Stimulated activated CD8-positive, alpha-beta memory T cell treated with anti-CD3 and anti-CD28 coated beads, Interleukin-7, amount 100 ng/mL, for 1 hour (primary cell): Measurements from ENCODE around the gene GPR21.

Source experiments
- DNase-seq, 2 donors: peaks; one replicate each; pipeline ENCODE4 v3.0.0-alpha.2; 2020; ENCODE audit warnings: low read depth in 2 of 2

Gene GPR21, protein sequence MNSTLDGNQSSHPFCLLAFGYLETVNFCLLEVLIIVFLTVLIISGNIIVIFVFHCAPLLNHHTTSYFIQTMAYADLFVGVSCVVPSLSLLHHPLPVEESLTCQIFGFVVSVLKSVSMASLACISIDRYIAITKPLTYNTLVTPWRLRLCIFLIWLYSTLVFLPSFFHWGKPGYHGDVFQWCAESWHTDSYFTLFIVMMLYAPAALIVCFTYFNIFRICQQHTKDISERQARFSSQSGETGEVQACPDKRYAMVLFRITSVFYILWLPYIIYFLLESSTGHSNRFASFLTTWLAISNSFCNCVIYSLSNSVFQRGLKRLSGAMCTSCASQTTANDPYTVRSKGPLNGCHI

DNA sequence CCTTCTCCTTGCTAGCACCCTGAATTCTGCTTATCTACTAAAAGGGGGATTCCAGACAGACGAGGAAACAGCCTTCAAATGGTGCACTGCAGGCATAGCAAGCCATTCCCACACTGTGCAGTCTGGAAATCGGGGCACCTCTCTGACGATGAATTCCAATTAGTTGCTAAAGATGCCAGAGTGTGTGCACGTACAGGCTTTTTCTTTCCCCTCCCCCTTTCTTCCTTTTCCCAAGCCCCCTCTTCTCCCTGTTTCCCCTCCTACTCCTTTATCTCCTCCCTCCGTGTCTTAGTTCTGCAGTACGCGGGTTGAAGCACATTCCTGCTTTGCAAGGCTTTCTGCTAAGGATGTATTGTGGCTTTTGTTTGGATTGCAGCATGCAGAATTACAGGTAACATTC lies at the start of gene GPR21:
Gene GPR21 (plus strand): TSS at position 316 of the 400 bp plus-strand sequence. CDS start 900 bp downstream, outside the sequence.
- DNase-seq = no peak

DNA sequence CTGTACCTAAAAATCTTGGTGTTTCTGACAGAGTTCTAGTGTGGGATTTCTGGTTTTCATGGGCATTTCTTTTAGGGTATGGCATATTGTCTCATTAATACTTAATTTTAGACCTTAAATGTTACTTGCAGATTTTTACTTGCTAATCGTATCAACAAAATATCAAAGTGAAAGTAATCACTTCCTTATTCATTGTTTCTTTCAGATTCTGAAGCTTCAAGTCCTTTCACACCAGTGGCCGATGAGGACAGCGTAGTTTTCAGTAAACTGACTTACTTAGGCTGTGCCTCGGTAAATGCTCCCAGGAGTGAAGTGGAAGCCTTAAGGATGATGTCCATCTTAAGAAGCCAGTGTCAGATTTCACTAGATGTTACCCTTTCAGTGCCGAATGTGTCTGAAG lies 47.5 kb upstream of the GPR21 start:
- no peak for DNase-seq

DNA sequence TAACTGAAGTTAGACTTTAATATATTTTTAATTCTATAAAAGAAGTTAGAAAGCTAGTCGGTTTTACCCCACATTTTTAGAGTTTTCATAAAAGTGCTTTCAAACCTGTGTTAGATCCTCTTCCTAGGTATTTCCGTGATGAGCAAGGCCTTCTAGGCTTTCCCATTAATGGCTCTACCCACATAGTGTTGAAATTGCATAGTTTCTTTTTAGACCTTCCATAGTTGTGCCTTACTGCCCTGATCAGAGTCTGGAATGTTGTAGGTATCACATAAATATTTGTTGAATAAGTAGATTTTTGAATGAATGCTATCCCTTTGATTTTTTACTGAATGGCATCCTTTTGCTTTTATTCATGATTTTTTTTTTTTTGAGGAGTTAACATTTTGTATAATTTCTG lies 45.3 kb upstream of the GPR21 start:
- no peak for DNase-seq

DNA sequence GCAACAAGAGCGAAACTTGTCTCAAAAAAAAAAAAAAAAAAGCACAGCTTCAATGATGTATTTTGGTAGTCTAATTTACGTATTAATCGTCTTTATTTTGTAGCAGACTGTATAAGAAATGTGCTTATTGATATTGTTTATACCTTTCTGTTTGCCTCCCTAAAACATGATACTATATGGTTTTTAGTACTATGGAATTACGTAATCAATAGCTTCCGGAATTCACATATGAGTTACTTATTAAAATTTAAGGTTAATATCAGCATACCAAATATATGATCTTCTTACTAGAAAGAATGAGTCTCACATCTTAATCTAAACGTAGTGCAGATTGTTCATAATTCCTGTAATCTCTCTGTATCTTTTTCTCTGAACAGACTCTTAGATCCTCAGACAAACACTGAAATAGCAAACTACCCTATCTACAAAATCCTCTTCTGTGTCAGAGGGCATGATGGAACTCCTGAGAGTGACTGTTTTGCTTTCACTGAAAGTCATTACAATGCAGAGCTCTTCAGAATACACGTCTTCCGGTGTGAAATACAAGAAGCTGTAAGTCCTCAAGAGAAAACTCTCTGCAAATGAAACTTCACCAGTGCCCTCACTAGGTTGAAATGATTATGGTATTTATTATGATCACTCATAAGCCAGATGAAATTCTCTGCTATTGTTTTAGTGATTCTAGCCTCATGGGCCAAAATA lies 44.4 kb upstream of the GPR21 start:
- no peak for DNase-seq

DNA sequence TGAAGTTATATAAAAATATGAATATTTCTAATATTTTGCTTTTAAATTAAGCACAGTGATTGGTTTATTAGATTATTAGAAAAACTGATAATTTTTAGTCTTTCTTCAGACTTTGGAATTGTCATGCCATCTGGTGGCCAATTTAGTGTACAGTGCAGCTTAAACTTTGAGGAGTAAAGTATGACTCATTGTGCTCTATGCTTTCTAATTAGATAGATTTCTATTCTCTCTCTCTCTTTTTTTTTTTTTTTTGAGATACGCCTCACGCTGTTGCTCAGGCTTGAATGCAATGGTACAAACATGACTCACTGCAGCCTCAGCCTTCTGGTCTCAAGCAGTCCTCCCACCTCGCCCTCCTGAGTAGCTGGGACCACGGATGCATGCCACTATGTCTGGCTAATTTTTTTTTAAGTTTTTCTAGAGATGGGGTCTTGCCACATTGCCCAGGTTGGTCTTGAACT lies 42.1 kb upstream of the GPR21 start:
- DNase-seq = no peak

DNA sequence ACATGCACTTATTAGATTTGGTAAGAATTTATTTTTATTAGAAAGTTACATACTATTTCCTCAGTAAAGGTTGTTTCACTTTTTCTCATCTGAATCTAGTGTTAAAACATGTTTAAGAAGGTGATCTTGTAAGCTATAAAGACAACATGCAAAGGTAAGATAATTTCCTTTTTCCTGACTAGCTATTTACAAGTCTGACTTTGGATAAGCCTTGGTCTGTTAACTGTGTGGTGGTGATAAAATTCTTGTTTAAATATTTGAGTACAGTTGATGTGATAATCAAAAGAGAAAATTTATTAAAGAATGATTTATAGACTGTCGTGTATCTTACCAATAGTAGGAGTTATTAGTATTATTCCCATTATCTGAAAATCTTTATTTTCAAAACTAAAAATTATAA lies 36.9 kb upstream of the GPR21 start:
- DNase-seq = no peak

DNA sequence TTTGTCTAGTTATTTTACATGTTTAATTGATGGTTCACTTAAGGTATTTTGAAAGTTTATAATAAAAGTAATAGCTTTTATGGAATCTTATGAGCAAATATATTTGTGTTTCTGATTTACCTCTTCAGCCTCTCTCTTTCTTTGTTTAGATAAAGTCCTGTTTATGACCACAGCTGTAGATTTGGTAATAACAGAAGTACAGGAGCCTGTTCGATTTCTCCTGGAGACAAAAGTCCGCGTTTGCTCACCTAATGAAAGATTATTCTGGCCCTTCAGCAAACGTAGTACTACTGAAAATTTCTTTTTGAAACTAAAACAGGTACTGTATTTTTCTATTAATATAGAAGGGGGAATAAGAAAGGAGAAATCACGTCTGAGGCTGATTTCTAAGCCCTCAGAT lies 35.0 kb upstream of the GPR21 start:
- no peak for DNase-seq

DNA sequence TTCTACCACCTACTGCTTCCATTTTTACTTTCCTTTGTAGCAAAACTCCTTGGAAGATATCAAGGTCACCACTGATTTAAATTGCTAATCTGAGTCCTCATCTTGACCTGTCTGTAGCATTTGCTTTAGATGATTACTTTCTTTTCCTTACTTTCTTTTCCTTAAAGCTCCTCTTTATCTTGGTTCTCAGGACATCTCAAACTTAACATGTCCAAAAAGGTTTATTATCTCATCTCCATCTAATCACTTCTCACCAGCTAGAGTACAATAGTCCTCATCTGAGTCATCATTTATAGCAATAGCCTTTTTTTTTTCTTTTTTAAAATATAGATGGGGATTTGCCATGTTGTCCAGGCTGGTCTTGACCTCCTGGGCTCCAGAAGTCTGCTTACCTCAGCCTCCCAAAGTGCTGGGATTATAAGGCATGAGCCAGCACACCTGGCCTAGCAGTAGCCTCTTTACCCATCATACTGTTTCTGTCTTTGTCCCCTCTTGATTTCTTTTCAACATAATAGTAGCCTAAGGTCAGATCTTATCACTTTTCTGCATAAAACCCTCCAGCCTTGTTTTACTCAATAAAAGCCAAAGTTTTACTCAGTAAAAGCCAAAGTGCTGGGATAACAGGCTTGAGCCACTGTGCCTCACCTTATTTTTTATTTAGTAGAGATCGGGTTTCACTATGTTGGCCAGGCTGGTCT lies 32.9 kb upstream of the GPR21 start:
- no peak for DNase-seq

DNA sequence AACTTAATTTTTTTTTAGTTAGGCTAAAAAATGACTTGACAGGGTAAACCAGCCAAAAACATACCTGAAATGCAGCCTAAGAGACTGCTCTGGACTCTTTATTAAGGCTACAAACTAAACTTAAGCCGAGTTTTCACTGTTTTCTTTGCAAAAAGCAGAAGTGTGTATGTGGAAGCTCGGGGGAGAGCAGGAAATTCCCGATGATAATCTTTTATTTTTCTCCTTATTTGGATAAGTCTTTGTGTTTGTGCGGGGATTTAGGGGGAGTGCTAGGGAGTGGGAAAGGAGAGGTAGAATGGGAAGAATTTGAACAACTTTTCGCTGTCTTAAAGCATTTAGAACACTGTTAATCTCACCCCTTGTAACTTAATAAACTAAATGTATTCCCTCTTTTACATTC lies 30.7 kb upstream of the GPR21 start:
- no peak for DNase-seq

DNA sequence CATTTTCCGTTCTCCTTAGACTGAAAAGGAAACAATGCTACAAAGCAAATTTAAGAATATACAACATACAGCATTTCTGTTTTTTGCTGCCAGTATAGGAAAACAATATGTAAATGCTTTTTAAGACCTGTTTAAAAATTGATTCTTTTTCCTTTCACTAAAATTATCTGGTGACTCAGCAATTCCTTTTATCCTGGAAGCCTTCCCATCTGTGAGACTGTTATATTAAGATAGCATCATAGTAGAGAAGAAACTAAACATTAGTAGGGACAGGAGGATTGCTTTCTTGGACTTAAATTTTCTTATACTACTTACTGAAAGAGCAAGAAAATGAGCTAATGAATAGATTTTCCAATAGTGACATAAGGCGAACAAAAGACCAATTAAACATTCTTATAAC lies 30.0 kb upstream of the GPR21 start:
- no peak for DNase-seq

DNA sequence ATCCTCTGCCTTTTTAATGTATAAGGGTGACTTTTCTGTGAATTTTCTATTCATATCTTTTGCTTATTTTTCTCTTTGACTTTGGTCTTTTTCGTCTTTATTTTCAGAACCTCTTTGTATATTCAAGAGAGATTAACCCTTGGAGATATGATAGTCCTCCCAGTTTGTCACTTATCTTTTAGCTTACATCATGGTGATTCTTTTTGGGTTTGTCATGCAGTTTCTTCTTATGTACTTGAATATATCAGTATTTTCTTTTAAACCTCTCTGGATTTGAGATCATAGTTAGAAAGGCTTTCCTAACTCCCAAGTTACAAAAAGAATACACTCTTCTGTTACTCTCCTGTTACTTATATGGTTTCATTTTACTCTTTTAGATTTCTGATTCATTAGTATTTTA lies 27.5 kb upstream of the GPR21 start:
- no peak for DNase-seq

DNA sequence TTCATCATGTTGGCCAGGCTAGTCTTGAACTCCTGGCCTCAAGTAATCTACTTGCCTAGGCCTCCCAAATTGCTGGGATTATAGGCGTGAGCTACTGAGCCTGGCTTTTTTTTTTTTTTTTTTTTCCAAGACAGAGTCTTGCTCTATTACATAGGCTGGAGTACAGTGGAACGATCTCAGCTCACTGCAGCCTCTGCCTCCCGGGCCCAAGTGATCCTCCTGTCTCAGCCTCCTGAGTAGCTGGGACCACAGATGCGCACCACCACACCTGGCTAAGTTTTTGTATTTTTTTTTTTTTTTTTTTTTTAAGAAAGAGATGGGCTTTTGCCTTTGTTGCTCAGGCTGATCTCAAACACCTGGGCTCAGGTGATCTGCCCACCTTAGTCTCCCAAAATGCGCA lies 26.2 kb upstream of the GPR21 start:
- DNase-seq = no peak

DNA sequence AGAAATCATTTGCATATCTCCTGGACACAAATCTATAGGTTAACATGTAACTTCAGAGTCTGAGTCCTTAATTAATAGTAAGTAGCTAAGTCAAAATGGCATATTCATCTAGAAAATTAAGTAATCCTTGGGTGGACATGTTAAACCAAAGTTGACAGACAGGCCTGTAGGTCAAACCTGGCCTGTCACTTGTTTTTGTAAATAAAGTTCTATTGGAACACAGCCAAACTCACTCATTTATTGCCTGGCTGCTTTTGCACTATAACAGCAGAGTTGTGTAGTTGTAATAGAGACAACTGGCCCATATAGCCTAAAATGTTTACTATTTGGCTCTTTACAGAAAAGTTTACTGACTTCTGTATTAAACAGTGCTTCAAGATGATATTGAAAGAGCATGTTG lies 24.6 kb upstream of the GPR21 start:
- DNase-seq = no peak

DNA sequence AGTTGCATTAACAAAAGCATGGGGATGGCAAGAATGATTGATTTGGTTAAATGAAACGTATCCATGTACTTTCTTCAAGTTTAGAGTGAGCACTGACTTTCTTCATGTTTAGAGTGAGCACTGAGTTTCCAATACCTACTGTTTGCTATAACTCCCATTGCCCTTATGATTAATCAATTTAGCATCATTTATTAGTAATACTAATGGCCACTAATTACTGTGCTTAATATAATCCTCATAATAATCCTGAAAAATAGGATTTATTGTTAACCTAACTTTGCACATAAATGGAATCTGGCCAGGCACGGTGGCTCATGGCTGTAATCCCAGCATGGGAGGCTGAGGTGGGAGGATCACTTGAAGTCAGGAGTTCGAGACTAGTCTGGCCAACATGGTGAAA lies 22.1 kb upstream of the GPR21 start:
- DNase-seq = no peak

DNA sequence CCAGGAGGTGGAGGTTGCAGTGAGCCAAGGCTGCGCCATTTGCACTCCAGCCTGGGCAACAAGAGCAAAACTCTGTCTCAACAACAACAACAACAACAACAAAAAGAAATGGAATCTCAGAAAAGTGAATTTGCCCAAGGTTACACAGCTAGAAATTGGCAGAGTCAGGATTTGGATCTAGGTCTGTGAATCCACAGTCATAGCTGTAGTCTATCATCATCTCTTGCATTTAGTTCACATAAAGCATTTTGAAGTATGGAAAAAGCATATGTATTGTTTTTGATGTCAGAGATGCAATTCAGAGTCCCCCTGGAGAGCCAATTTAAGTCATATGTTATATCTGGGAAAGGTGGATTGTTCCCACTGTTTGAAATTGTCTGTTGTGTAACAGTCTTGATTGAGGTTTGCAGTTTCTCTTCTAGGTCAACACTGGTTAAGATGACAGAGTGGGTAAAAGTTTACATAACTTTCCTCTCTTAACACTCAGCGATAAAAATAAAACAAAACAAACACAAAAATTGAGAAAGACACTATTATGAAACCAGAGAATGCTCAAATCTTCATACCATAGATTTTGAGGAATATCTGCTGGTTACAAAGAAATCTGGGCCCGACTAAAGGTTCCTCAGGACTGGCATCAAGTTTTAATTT lies 21.5 kb upstream of the GPR21 start:
- no peak for DNase-seq

DNA sequence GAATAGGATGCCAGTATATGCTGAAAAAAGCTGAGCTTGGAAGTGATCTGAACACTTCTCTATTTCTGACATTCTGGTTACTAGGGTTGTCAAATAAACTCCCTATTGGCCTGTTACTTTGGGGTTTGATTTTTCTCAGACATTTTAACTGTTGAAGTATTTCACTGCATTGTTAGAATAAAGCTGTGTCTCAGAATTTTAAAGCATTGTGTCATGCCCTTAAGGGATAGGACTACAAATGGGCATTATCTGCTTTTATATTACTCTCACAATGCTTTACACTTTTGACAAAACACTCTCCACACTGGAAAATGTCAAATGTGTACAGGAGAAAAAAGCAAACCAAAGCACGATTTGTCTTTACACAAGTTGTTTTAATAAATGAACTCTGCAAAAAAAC lies 16.8 kb upstream of the GPR21 start:
- no peak for DNase-seq

DNA sequence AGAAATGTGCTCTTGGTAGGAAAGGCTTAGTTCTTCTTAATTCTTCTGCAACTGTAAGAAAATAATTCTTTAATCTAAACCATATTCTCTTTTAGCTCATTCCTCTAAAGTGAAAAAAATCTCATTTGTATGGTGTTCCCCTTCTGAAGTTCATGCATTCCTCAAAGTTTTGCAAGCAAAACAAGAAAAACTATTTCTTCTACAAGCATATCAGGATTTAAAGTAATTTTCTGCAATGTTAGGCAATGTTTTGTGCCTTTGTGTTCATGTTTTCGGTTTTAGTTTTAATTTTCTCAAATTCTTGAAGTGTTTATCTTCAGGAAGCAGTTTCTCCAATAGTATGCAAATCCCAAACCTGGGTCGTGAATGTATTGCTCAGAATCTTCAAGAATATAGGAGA lies 12.7 kb upstream of the GPR21 start:
- no peak for DNase-seq

DNA sequence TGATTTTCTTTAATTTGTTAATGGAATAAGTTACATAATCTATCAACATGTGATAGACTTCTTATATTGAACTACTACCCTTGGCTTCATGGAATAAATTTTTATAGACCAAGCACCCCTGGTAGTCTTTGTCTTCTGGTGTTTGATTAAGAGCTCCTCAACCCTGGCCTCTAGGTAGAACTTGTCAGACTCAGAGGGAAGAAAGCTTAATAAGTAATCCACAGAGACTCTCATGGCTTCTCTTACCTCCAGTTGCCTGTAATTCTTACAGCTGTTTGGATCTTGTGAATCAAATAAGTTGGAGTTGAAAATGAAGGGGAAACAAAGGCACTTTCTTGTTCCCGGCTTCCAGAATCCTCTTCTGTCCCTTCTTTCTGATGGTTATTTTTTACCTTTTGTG lies 7.0 kb upstream of the GPR21 start:
- no peak for DNase-seq

DNA sequence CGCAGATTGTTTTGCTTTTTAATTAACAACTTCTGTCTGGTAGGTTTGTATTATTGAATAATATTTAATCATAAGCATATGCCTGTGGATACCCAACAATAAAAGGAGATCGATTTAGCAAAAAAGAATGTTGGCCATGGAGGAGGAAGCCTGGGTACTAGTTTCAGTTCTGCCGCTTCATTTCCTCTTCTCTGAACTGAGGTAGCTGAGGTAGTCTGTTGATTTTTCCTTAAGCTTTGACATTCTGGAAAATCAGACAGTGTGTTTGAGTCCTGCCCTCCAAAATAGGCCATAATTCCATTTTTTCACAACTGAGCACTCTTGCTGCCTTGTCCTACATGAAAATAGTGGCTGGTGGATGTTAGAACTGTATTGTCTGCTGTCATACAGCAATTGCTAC lies 6.0 kb upstream of the GPR21 start:
- DNase-seq = no peak

DNA sequence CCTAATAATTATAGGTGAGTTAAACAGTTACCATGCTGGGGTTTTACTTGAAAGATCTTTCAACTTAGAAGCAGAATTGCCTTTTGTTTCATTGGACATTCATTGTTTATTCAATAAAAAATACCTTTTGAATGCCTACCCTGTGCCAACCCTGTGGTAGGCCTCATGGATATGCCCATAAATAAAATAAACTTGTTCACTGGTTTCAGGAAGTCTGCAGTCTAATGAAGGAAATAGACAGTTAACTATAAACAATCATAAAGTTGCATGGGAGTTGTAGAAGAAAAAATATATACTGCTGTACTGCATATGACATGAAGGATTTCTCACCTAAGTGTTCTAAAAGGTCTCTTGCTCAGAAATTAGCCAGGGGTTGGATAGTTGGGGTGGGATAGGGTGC lies 5.3 kb upstream of the GPR21 start:
- no peak for DNase-seq

DNA sequence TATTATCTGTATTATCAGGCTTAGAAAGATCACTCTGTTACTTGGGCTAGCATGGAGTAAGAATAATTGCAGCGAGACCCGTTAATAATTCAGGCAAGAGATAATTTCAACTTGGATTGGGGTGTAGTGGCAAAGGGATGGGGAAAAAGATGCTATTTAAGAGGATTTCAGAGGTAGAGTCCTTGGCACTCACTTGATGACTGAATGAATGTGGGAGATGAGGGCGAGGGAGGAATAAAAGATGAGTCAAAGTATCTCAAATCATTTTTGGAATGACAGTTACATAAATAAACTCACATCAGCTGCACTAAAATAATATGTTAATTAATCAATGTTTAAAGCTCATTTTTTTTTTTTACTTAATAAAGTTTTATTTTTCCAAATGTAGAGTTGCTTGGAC lies 4.5 kb upstream of the GPR21 start:
- no peak for DNase-seq

DNA sequence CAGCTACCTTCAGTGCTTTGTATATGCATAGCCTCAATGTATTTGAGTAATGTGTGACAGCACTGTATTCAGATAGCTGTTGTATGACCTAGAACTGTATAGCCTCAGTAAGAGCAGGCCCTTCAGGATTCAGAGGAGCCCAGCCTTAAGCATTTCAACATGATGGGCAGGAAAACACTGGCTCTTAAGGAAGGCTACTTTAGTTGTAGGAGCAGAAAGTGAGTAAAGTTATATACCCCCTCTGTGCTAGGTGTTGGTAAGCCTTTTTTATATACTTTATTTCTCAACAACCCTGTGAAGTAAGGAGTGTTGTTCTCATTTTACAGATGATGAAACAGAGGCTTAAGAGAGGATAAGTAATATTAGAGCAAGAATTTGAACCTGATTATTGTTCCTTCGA lies 1.5 kb upstream of the GPR21 start:
- DNase-seq = no peak
